GM18907 (cell line): ENCODE measurements around the gene FOXN4.
"Not testable (repeated sequence)": the region's sequence is repeated elsewhere in the genome, so short reads cannot be mapped to it uniquely, and the experiment has no call there.

Experiments used
- ATAC-seq: cut with Tn5 transposase; IDR thresholded peaks from one replicate; pipeline ENCODE4 v1.9.1; 2021; ENCODE audit warnings: mild to moderate bottlenecking, moderate library complexity; ENCODE audit not compliant: unreplicated experiment

The FOXN4 gene, protein sequence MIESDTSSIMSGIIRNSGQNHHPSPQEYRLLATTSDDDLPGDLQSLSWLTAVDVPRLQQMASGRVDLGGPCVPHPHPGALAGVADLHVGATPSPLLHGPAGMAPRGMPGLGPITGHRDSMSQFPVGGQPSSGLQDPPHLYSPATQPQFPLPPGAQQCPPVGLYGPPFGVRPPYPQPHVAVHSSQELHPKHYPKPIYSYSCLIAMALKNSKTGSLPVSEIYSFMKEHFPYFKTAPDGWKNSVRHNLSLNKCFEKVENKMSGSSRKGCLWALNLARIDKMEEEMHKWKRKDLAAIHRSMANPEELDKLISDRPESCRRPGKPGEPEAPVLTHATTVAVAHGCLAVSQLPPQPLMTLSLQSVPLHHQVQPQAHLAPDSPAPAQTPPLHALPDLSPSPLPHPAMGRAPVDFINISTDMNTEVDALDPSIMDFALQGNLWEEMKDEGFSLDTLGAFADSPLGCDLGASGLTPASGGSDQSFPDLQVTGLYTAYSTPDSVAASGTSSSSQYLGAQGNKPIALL

DNA sequence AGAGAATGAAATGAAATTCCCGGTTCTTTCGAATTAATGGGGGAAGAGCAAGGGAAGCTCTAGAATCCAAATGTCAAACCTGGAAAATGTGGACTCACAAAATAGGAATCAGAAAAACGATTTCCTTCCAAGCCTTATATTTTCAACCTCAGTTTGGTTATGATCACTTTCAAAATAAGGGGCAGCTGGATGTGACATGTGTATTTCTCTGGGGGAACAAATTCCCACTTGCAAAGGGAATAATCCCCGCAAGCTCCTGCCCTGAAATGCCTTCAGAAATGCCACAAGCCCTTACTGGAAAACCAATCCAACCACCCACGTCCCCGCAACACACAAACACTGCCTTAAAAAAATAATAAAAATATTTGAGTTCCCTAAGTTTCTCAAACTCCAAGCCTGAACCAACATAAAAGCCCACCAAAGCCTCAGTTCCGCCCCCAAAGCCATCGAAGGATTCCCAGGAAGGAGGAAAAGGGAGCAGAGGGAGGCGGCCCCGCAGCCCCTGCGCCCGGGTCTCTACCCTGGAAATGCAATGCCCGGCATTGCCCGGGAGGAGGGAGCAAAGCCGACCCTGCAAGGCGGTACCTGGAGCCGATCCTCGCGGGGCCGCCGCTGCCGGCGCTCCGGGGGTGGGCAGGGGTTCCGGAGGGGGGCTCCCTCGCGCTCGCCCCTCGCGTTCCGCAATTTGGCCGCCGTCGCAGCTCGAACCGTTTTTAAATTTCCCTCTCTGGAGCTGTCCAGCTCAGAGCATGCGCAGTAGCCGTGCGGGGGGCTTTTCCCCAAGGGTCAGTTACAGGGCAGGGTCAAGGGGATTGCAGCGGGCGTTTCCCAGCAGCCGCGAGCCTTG, at the start of gene FOXN4:
TSS of gene FOXN4 (minus strand) at position 751 of the 847 bp plus-strand sequence. CDS start 963 bp downstream, outside the sequence.
- no peak for ATAC-seq

GRCh38 chr12:109358154-109358869, 49.2 kb upstream of the FOXN4 start:
- ATAC-seq, result no peak

DNA sequence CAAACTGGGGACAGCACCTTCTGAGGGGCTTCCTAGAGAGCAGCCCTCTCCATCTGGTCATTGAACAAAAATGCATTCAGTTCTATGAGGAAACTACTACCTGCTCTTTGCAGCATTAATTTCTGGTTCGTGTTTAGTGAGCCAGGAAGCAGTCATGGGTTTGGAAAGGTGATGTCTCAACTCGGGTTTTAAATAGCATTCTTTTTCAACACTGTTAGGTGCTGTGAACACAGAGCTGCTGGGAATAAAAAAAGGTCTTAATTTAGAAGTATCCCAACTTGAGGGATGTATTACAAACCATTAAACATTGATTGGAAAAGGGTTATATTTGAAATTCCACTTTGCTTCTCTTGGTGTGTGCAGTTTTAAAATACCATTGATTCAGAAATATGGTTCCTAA, 47.9 kb upstream of the FOXN4 start:
- ATAC-seq, result no peak

DNA sequence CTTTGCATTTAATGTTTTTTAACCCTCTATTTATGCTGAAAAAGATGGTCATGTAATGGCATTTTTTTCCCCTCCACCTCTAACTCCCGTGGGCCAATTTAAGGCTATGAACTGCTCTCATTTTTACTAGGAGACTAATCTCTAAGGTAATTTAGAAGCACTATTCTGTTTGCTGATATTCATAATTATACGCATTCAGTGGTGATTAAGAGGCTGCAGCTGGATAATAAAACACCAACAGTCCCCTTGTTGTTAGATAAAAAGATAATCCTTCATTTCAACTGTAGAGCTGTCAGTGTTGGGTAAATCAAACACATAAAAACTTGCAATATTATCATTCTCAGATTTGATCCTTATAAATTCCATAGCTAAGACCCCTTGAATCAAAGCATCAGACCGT, 47.5 kb upstream of the FOXN4 start:
- no peak for ATAC-seq

GRCh38 chr12:109352184-109352583, 43.1 kb upstream of the FOXN4 start:
- ATAC-seq, result no peak

DNA sequence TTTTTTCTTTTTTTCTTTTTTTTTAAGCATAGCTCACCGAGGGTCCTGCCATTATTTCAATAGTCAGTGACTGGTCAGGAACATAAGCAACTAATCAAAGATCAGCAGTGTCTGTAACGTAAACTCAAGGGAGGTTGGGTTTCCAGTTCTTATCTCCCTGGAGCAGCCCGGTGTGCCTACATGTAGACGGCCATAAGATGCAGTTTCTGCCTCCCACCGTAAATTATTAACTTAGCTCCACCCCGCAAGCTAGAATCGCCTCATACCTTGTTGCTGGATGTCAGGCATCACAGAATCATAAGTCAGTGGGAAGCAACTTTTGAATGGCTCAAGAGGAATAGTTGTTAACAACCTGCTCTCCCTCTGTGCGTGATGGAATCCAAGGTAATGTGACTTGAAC, 38.5 kb upstream of the FOXN4 start, which contains the start of gene MYO1H:
TSS of gene MYO1H (plus strand) at position 312 of the 400 bp plus-strand sequence. CDS start at position 373, 61 bp downstream.
- no peak for ATAC-seq

- ATAC-seq, result no peak
Observed at GRCh38 chr12:109346920-109347319, 37.8 kb upstream of the FOXN4 start.

DNA sequence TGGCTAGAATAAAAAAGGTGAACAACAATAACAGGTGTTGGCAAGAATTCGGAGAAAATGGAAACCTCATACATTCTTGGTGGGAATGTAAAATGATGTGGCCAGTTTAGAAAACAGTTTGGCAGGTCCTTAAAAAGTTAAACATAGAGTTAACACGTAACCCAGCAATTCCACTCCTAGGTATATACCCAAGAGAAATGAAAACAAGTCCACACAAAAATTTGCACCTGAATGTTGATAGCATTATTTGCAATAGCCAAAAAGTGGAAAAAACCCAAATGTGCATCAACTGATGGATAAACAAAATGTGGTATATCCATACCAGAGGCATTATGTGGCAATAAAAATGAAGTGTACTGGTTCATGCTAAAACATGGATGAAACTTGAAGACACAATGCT, 36.3 kb upstream of the FOXN4 start:
- ATAC-seq, result no peak

DNA sequence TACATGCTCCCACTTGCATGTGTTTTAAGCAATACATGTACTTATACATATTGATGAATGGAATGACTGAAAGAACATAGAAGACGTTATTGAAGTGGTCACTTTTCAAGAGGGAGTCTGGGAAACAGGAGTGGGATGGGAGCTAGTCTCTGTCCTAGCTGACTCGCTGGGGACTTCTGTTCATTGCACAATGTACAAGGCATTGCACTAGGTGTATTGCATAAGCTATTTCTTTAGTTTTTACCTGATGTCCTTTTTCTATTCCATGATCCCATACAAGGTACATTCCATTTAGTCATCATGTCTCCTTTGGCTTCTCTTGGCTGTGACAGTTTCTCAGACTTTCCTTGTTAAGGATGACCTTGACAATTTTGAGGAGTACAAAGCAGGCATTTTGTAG, 34.6 kb upstream of the FOXN4 start:
- no peak for ATAC-seq

- no peak for ATAC-seq
Observed at GRCh38 chr12:109336593-109336992, 27.5 kb upstream of the FOXN4 start.

GRCh38 chr12:109334887-109335286, 25.8 kb upstream of the FOXN4 start:
- no peak for ATAC-seq

DNA sequence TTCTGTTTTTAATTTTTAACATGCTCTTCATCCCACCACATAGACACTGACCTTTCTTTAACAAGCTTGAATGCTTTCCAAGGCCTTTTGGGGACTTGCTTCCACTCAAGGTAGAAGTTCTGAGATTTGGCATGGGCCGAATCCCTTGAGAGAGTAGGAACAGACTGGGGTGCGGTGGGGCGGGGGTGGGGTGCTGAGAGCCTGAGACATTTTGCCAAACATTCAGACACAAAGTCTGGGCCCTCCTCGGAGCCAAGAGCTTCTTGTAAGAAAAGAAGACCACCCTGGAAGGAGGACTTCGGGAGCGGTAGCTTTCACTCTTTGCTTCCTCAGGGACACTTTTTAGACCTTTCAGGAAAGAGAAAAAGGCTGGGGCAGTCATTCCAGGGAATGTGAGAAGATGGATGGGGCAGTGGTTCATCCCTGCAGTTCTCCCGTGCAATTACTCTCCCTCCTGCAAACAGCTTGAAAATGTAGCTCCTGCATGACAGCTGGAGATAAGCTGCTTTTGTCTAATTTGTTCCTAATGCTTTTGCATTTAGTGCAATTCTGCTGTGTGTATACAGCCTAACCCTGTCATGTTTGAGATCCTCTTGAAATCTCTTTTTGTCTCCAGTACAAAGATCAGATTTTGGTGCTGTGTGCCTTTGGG, 22.3 kb upstream of the FOXN4 start:
- ATAC-seq, result no peak

GRCh38 chr12:109330282-109331230, 21.5 kb upstream of the FOXN4 start:
- ATAC-seq, result no peak

GRCh38 chr12:109329686-109330085, 20.6 kb upstream of the FOXN4 start:
- no peak for ATAC-seq

GRCh38 chr12:109329003-109329402, 19.9 kb upstream of the FOXN4 start:
- ATAC-seq, result no peak

GRCh38 chr12:109321294-109321693, 12.2 kb upstream of the FOXN4 start:
- ATAC-seq, result not testable (repeated sequence)

- ATAC-seq, result no peak
Observed at GRCh38 chr12:109310247-109311125, 1.4 kb upstream of the FOXN4 start.
